PFSK-1 (cell line): ENCODE data around the gene KASH5.

Experiments
- FOXP2 ChIP-seq: optimal IDR thresholded peaks from 2 replicates; pipeline ENCODE3; 2011; ENCODE audit warnings: borderline replicate concordance, control low read depth, inconsistent platforms; ENCODE audit not compliant: insufficient read depth; ENCODE audit errors: extremely low read length, extremely low read depth
- POLR2AphosphoS5 ChIP-seq: IDR thresholded peaks from 2 replicates; pipeline ENCODE4 v1.6.1; 2012; ENCODE audit warnings: low read depth, mild to moderate bottlenecking, control low read depth, low read length, moderate library complexity
- REST ChIP-seq, 2 experiments: IDR thresholded peaks; 2 replicates each; pipeline versions ENCODE4 v1.6.1 to v1.8.0; 2011 to 2012; ENCODE audit warnings: low read depth in 2 of 2, low read length in 2 of 2, control low read depth in 1 of 2, inconsistent platforms in 1 of 2, mild to moderate bottlenecking in 1 of 2, moderate library complexity in 1 of 2; ENCODE audit not compliant: insufficient read depth in 1 of 2
- SIN3A ChIP-seq: IDR thresholded peaks from 2 replicates; pipeline ENCODE4 v1.6.1; 2012; ENCODE audit warnings: mild to moderate bottlenecking, low read length, moderate library complexity, borderline replicate concordance; ENCODE audit not compliant: insufficient read depth
- TAF1 ChIP-seq: IDR thresholded peaks from 2 replicates; pipeline ENCODE4 v1.6.1; 2012; ENCODE audit warnings: low read length, control low read depth, borderline replicate concordance; ENCODE audit not compliant: insufficient read depth

The KASH5 gene

GRCh38 chr19:49407482-49408015, 19.5 kb downstream of the KASH5 start:
- no peak for TF ChIP-seq POLR2AphosphoS5
- TF ChIP-seq REST (IDR thresholded peaks at IDR 0.05; ENCODE audit: insufficient read depth in 1 of 2, low read depth in 2 of 2, low read length in 2 of 2) = no peak
- no peak for TF ChIP-seq SIN3A
- no peak for TF ChIP-seq FOXP2

GRCh38 chr19:49408816-49409440, 20.9 kb downstream of the KASH5 start:
- no peak for TF ChIP-seq REST (IDR thresholded peaks at IDR 0.05; ENCODE audit: insufficient read depth in 1 of 2, low read depth in 2 of 2, low read length in 2 of 2)
- no peak for TF ChIP-seq TAF1
- no peak for TF ChIP-seq SIN3A
- no peak for TF ChIP-seq POLR2AphosphoS5
- no peak for TF ChIP-seq FOXP2

- no peak for TF ChIP-seq TAF1
- TF ChIP-seq POLR2AphosphoS5 = no peak
- no peak for TF ChIP-seq FOXP2
- TF ChIP-seq REST (IDR thresholded peaks at IDR 0.05; ENCODE audit: insufficient read depth in 1 of 2, low read depth in 2 of 2, low read length in 2 of 2) = no peak
- TF ChIP-seq SIN3A = no peak
Observed at GRCh38 chr19:49409441-49410029, 21.5 kb downstream of the KASH5 start.

GRCh38 chr19:49411681-49412326, 23.8 kb downstream of the KASH5 start:
- no peak for TF ChIP-seq SIN3A
- no peak for TF ChIP-seq TAF1

- TF ChIP-seq FOXP2 = no peak
- TF ChIP-seq TAF1 = no peak
- TF ChIP-seq SIN3A = no peak
- TF ChIP-seq REST (IDR thresholded peaks at IDR 0.05; ENCODE audit: insufficient read depth in 1 of 2, low read depth in 2 of 2, low read length in 2 of 2) = no peak
- TF ChIP-seq POLR2AphosphoS5 = no peak
Observed at GRCh38 chr19:49413348-49413747, 25.3 kb downstream of the KASH5 start.
